ENCODE data around the gene OLFML1.

DNA sequence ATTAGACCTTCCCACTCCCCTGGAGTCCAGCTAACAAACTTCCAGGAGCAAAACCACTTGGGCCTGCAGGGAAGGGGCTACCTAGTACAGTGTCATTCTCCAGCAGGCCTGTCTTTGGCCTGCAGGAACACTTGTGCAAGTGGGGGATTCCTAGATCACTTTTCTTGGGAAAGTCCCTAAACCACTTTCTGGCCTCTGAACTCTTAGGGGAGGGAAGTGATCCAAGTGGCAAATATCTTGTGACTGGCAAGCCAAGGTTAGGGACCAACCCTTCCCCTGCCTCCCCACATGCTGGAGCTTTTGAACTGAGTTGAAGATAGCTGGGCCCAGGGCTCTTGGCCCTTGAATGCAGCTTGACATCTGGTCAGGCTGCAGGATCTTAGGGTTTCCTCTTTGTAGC lies 45.7 kb downstream of the OLFML1 start:
- TF ChIP-seq SPI1 (IDR thresholded peaks at IDR 0.05; ENCODE audit: borderline replicate concordance, low read depth) (no peak), REST (IDR thresholded peaks at IDR 0.05; ENCODE audit: insufficient replicate concordance, low read depth) (no peak)
- TF ChIP-seq, protein P1, sequence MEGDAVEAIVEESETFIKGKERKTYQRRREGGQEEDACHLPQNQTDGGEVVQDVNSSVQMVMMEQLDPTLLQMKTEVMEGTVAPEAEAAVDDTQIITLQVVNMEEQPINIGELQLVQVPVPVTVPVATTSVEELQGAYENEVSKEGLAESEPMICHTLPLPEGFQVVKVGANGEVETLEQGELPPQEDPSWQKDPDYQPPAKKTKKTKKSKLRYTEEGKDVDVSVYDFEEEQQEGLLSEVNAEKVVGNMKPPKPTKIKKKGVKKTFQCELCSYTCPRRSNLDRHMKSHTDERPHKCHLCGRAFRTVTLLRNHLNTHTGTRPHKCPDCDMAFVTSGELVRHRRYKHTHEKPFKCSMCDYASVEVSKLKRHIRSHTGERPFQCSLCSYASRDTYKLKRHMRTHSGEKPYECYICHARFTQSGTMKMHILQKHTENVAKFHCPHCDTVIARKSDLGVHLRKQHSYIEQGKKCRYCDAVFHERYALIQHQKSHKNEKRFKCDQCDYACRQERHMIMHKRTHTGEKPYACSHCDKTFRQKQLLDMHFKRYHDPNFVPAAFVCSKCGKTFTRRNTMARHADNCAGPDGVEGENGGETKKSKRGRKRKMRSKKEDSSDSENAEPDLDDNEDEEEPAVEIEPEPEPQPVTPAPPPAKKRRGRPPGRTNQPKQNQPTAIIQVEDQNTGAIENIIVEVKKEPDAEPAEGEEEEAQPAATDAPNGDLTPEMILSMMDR (IDR thresholded peaks at IDR 0.05; ENCODE audit: insufficient read depth, low read length): no peak

All from HL-60 (cell line).